Stimulated activated CD4-positive, alpha-beta T cell treated with anti-CD3 and anti-CD28 coated beads, Interleukin-15, amount 100 ng/mL, for 1 hour (primary cell): Measurements from ENCODE around the gene NTPCR.

Experiments
- DNase-seq, 2 donors: peaks; one replicate each; pipeline ENCODE4 v3.0.0-alpha.2; 2020; ENCODE audit warnings: low read depth in 1 of 2, low spot score in 1 of 2

NTPCR gene

DNA sequence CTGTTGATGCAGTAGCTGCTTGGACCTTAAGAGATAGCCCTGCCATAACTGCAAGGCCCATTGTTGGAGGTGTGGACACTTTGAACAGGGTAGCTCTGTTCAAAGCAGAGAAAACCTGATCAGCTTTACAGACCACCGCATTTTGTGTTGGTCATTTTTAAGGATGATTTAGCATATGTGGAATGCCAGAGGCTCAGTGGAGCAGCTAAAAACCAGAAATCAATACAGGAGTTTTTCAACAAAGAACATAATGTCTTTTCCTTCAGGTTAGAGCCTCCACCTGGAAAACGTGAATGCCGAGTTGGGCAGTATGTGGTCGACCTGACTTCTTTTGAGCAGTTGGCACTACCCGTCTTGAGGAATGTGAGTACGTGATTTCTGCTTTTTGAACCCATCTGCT, 5.7 kb downstream of the NTPCR start:
- DNase-seq: no peak

DNA sequence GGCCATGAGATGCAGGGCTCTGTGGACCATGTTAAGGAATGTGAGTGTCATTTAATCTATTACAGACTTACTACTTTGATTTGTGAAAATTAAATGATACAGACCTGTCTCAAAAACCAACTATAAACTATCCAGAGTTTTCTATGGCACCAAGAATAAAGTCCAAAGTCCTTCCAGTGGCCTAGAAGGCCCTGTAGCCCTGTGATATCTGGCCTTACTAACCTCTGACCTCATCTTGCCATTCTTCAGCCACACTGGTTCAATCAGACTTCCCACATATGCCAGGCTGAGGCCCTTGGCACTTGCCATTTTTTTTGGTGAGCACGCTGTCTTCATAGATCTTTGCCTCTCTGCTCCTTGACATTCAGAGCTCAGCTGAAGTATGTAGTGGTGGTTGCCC, 7.7 kb downstream of the NTPCR start:
- DNase-seq: no peak

DNA sequence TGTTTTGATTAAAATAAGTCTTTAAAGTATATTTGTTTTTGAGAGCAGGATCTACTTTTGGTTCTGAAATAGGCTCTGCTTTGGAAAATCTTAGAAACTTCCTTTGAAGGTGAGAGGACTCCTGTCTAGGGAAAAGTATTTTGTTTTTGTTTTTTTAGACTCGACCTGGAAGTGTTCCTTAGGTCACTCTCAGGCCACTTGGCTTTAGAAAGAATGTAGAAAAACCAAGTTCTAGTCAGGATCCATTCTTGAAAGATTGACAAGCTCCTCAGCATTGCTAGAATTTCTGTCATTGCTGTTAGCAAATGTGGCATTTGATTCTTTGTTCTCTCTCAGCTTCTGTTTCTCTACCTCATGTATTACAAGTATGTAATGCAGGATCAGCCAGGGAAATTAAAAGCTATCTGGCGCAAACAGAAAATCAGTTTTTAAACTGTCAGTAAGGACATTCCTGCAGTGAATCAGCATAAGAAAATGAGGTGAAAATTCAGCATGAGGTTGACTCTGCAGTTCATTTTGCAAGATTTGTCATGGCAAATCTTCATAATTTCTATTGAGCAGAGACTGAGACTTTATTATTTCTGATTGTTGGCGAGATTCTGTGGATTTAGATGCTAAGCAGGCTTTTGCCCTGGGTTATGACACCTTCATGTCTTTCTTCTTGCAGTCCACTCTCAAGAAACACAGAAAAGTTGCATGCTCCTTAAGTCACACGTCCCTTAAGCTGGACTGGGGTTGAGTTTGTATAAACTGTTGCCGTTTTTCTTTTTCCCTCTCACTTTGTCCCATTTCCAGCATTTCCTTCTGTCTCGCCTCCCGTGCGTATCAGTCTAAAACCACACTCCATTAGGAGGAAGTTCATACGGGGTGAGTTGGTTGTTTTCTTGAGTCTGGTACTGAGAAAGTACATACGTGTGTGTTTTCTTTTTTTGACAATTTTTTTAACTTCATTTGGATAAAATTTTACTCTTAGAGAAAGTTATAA, 12.6 kb downstream of the NTPCR start:
- no peak for DNase-seq

DNA sequence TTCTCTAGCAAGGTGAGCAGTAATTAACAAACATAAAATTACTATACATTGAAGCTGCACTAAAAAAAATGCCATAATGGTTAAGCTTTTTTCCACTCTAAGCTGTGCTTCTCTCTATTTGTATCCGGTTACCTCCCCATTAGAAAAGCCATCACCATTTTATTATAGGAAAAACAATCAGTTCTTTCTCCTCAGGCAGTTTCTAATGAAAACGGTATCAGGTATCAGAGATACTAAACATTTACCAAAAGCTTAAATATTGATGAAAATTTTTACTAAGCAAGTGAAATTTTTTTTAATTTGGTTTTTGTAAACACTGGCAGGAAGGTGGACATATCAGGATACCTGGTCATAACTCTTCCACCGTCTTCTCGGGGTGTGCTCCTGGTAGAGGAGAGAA, 14.2 kb downstream of the NTPCR start:
- DNase-seq: no peak

DNA sequence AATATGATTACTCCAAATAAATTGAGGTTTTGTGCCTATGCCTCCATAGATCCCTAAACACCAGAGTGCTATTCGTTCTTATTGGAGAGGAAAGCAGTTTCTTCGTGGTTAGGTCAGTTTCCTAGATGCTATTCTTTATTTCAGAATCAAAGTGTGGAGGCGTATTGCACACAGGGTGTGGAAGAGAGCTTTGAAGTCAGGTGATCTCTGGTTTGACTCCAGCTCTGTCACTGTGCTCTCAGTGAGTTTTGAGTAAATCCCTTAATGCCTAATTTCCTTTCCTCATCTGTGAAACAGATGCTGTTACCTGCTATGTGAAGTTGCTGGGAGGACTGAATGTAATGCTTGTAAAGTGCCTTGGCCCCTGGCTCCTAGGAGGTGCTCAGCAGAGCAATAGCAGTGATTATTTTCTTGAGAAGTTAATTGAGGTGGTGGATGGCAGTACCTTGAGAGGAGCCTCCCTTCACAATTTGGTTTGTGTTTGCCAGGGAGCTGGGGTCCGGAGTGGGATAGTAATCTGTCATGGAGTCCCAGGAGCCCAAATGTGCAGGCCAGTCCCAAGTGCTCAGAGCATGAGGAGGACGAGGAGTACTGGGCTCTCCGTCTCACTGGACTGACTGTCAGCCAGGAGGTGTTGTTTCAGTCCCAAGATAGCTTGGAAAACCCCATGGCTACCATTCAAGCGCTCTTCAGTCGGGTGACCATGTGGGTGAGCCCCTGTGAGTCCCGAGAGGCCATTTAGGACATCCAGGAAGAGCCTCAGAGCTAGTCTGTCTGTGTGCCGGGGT, 14.9 kb downstream of the NTPCR start:
- DNase-seq: no peak

DNA sequence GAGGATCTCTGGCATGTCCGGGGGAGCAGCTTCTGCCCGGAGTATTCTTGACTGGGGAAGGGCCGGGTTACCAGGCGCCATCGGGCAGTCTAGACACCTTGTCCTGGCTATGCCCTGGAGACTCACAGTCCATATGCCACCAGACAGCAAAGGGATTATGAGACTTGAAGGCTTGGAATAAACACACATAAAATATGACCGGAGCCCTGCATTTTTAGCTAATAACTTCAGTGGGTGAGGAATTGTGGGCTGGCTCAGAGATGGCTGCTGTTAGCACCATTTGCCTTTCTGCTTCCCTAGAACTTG, 15.5 kb downstream of the NTPCR start:
- DNase-seq: no peak

DNA sequence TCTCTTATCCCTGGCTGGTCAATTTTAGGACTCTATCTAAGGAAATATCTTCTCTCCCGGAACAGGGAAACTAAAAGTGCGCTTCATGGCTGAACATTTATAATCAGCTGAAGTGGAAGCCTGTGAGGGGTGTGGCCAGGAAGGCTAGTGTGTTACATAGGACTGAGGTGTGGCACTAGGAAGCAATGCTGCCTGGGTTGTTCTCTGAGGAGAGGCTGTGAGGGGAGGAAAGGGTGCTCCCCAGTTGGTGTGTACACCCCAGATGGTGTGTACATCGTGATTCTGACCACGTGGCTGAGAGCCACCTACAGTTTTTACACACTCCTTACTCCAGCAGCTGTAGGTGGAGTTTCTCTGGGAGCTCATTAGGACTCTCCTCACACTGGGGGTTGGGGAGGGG, 16.3 kb downstream of the NTPCR start:
- no peak for DNase-seq

DNA sequence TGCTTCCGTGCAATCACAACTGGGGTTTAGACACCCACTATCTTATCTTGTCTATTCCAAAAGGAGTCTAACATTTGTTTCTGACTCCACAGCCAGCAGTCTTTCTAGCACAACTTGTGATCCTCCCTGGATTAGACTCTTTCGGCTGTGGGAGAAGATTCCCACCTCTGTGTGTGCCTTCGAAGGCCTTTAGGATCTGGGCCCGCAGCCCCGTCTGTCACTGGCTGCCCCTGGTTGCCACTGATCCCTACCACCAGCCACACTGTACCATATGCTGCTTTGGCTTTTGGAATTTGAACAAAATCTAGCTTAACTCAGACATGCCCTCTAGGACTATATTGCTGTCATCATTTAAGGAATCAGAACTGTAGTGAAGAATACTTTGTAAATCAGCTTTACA, 18.0 kb downstream of the NTPCR start:
- DNase-seq: no peak

DNA sequence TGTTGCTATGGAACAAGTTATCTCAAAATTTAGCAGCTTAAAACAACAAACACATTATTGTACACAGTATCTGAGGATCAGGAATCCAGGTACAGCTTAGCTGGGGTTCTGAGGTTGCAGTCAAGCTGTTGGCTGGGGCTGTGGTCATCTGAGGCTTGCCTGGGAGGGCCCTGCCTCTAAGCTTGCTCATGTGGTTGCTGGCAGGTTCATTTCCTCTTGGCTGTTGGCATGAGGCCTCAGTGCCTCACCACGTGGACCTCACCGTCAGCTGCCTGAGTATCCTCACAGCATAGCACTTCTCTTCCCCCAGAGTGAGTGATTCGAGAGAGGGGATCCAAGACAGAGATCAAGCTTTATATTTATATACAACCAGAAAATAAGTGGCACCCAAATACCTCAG, 18.6 kb downstream of the NTPCR start:
- DNase-seq: no peak

DNA sequence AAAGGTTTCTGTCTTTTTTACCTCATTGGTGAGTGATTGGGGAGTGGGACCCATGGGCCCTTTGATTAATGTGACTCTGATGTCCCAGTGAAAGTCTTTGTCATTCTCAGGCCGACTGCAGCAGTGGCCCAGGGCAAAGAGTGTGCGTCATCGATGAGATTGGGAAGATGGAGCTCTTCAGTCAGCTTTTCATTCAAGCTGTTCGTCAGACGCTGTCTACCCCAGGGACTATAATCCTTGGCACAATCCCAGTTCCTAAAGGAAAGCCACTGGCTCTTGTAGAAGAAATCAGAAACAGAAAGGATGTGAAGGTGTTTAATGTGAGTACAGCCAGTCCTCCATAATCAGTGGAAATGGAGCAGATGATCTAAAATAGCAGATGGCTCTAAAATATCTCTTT, 19.4 kb downstream of the NTPCR start:
- no peak for DNase-seq

DNA sequence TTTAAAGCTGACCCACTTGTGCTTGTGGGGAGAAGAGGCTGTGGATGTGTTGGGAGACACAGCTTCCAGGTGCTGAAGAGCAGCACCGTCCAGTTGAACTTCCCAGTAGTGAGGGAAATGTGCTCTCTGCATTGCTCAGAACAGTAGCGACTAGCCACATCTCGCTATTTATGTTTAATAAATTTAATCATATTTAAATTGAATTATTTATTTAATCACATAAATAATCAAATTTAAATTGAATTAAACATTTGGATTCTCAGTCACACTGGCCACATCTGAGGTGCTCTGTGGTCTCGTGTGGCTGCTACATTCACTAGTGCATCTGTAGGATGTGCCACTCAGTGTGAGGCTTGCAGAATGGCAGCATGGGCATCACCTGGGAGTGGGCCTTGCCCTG, 20.1 kb downstream of the NTPCR start:
- no peak for DNase-seq

DNA sequence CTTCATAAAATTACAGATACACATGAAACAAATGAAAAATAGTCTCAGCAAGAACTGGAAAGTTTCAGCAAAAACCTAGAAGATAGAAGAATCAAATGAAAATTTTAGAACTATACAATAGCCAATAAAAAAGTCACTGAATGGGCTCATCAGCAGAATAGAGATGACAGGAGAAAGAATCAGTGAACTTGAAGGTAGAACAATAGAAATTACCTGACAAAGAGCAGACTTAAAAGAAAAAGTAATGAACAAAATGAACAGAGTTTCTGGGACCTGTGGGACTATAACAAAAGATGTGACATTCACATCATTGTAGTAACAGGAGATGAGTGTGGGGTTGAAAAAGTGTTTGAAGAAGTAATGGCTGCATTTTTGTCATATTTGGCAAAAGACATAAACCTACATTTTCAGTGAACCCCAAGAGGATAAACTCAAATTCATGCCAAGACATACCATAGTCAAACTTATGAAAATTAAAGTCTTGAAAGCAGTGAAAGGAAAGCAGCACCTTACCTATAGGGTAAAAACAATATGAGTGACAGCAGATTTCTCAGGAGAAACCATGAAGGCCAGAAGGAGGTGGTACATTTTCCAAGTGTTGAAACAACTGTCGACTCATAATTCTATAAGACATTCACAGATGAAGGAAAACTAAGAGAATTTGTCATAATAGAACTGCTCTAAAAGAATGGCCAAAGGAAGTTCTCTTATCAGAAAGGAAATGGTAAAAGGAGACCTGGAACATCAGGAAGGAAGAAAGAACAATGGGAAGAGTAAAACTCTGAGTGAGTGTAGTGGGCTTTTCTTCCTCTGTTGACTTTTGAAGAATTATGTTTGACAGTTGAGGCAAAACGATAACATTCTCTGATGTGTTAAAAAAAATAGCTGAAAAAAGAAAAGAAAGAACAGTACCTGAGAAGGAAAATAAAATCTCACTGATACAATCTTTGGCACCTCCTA, 23.5 kb downstream of the NTPCR start:
- DNase-seq: no peak

DNA sequence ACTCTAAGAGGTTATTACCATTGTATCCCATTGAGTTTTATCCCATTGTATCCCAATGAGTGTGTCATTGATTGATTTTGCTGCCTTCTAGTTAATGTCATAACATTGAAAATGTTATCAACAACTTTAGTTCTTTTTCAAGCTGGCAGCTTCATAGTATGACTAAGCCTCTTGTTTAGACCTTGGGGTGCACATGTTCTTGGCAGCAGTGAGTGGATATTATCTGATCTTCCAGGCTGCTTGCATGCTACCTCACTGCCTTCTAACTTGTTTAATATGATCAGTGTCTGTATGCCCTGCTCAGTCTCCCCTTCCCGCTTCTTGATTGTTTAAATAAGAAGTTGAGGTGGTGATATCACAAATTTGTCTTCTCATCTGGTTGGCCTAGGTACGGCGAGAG, 24.6 kb downstream of the NTPCR start:
- DNase-seq: no peak

DNA sequence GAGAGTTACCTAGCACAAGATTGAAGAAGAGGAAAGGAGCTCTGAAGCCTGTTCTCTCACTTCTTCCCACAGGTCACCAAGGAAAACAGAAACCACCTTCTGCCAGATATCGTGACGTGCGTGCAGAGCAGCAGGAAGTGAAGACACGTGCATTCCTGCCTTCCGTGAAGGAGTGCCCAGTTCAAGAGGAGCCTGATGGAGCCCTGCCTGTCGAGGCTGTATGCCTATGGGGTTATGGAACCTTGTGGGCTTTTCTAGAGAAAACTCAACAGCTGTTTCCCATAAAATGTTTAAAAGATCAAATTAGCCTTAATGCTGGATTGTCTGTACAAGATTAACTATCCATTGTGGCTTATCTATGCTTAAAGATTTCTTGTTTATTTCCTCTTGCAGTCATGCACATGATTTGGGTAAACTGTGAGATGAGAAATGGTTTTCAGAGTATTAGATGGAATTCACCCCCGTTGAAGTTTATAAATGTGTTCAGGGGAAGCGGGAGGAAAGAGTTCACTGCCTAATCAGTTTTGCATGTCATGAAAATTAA, 27.8 kb downstream of the NTPCR start:
- DNase-seq: no peak

DNA sequence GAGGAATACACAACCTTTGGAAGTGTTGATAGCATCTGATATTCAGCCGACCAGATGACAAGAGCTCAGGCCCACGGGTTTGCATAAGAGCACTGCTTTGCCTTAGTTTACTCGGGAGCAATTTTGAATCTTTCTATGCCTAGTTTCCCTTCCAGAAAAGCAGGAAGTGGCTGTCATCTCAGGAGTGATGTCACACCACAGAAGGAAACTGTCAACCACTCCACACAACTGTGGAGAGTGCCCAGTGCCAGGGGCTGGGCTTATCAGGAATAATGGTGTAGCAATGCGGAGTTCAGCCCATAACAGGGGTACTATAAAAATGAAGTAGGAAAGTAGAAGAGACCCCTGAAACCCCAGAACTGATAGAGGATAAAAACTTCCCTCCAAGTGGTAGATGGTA, 28.4 kb downstream of the NTPCR start:
- no peak for DNase-seq

DNA sequence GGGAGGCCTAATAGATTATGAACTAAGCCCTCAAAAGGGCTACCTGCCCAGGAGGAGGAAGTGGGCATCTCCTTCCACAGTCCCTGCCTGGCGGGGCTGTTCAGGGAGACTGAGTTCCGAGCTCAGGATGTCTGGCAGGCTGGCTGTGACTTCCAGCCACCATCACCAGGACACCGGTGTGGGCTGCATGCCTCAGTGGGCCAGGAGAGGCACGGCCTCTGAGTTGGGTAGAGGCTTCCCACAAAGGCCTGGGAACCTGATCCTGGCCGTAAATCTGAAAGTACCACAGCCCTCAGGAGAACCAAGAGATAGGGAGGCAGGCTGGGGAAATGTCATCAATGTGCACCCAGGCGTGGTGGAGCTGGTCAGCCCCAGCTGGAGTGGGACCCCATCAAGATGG, 29.1 kb downstream of the NTPCR start:
- DNase-seq: no peak

DNA sequence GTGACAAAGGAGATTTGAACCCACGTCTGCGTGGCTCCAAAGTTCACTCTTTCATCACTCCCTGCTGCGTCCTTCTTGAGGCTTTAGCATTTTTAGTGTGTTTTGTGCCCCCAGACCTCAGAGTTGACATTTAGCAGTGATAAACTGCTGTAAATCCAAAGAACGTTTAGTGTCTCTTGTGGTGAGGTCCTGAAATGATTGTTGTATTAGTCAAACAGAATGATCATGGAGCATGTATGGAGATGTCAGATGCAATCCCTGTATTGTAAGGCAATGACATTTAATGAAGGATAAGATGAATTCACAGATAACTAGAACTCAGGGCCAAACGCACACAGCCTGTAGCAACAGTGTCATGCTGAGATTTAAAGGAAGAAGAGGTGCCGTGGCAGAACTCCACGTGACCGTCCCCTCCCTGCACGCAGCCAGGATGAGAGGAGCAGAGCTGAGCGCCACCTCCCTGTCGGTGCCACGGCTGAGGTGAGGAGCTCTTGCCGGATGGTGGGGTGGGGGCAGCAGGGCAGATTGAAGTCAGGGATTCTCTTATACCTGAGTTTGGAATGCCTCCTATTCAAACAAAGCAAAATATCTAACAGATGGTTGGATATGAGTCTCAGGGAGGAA, 30.1 kb downstream of the NTPCR start:
- no peak for DNase-seq

DNA sequence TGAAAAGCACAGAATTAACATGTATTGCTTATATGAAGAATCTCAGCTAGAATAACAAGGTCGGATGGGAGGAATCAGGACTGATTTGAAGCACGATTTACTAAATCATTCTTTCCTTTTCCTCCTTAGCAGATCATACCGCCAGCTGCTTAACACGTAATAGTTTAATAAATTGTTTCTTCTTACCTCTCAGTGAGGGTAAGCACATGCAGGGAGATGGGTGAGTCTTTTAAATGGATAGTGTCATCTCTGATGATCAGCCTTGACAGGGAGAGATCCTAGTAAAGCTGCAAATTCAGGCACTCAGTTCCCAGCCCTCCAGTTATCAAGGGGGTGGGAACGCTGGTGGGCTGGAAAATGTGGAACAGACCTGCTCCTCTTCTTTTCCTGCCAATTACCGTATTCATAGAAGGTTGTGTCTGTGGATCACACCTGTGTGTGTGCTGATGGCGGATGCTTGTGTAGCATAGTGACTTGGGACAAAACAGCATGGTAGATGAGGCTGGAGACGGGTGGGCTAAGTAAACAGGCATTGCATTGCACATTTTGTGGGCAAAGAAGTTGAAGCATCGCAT, 30.7 kb downstream of the NTPCR start:
- DNase-seq: no peak

DNA sequence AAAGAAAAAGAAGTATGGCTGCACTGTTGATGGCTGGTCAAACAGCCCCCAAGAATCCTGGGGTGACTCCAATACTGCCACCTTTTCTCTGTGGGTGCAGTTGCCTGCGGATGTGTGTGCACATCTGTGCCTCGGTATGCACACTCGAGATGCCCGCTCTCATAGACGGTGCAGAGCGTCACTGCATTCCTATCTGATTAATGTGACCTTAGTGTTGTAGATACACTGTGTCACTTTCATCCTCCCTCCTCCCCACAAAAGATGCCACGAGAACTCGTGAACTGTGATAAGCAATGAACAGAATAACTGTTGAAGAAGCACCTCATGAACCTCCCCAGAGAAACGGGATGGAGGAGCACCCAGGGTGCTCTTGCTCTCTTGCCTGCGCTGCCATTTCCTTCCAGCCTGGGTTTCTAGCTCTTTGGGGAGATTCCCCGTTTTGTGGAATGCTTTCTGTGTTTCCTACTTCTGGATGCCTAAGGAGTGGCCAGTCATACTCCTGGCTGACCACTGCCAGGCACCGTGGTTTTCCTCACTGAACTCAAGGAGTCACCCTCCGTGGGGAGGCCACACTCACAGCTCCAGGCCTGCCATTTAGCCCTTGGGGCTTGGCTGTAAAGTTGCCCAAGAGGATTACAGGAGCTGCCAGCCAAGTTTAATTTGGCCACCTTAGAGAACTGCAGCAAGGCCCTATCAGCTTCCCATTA, 32.0 kb downstream of the NTPCR start:
- no peak for DNase-seq

DNA sequence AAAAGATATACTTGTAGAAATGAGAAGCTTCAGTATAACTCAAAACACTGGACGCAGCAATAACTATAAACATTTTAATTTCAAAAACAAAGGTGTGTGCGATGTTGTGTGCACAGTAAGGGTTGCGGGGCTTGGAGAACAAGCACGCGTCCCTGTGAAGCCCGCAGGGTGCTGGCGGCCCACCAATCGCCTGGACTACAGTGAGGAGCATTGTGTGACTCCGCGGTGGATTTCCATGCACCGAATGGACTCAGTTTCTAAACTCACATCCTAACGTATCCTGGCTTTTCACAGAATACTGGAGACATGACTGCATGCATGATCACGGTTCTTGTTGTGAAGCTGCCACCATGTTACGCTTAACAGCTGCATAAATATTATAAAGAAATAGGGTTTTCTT, 33.0 kb downstream of the NTPCR start:
- no peak for DNase-seq
